NCI-H2081 (cell line): Measurements from ENCODE around the gene PER1.

Source experiments
- DNase-seq, 2 experiments: peaks; one replicate each; lab custom pipeline; 2025; lab: John Stamatoyannopoulos, UW

The PER1 gene

DNA sequence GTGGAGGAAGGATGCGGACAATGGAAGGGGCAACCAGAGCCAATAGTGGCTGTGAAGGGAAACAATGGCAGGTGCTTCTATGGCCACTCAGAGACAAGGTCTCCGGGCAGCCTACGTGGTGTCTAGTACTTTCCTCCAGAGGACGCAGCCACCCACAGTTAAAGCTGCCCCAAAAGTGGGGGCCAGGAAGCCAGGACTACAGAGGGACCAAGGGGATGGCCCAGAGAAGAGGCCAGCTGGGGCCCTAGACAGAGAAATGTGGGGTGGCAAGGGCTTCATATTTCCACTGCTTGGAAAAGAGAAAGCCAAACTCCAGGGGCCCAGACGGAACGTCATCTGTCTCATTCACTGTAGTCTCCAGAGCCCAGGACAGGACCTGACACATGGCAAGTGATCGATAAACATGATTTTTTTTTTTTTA lies 837 bp upstream of the PER1 start:
- DNase-seq: no peak

DNA sequence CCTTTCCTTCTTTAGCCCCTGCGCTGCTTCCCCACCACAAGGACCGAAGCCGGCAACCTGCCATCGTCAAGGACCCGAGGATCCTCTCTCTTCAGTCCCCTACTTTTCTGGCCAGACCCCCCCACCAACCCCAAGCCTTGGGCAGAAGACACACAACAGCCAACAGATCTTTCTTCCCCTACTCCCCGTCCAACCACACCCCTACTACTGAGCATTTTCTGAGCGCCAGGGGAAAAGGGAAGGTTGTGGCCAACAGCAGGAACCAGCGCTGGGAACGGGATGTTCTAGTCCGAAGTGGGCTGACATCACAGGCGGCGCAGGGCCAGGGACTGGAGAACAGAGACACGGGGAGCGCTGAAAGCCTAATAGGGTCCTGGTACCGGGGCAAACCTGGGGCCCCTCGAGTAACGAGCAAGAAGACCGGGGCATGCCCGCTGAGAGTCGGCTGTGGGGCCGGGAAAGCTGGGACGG lies 528 bp downstream of the PER1 start:
- no peak for DNase-seq

- peak; percentile 70 to 78 for DNase-seq
Observed at GRCh38 chr17:8151120-8151640, 1.0 kb downstream of the PER1 start.

- DNase-seq: no peak
Observed at GRCh38 chr17:8150194-8151119, 1.7 kb downstream of the PER1 start.

GRCh38 chr17:8149419-8150193 lies 2.6 kb downstream of the PER1 start:
- DNase-seq: no peak

- DNase-seq: no peak
Observed at GRCh38 chr17:8148560-8148959, 3.6 kb downstream of the PER1 start.

DNA sequence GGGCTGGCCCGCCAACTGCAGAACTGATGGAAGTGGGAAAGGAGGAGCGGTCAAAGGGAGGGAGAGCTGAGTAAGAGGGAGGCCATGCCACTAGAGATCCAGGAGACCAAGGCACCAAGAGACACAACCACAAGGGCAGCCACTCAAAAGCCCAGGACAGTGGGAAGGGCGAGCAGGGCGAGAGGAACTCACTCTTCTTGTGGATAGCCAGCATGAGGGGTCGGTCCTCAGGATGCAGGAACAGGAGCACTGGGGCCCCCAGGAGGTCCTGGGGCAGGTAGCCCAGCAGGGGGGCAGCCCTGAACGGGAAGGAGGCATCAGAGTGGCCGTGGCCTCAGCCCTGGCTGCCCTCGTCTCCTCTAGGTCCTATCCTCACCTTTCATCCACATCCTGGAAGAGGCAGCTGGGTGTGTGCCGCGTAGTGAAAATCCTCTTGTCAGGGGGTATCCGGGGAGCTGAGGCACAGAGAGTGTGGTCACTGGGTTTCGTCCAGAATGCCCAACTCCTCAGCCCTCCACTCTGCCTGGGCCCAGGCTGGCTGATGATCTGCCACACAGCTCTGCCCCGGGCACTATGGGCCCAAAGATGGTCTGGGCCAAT lies 4.3 kb downstream of the PER1 start:
- DNase-seq: no peak

DNA sequence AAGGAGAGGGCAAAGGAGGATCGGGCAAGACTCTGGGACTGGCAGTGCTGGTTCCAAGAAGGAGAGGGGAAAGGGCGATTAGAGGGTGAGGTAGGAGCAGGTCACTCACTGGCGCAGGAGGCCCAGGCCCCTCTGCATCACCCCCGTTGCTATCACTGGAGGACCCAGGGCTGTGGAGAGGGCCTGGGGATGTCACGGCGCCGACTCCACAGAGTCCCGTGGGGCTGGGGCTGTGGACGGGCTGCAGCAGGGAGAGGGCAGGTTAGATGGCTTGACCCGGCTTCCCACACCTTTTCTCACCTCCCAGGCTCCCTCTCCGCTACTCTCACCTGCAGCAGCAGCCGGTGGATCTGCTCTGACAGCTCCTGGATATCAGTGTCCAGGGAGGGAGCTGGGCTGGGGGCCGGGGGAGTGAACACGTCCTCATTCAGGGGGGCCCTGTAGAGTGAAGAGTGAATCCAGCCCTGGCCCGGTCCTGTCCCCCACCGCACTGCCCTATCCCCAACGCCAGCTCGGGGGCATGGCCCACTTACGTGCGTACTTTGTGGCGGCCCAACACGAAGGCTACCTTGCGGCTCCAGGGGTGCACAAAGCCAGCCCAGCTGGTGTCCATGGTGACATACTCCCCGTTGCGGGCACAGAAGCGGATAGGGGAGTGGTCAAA lies 4.9 kb downstream of the PER1 start:
- DNase-seq: no peak

GRCh38 chr17:8146381-8147140 lies 5.6 kb downstream of the PER1 start:
- no peak for DNase-seq

DNA sequence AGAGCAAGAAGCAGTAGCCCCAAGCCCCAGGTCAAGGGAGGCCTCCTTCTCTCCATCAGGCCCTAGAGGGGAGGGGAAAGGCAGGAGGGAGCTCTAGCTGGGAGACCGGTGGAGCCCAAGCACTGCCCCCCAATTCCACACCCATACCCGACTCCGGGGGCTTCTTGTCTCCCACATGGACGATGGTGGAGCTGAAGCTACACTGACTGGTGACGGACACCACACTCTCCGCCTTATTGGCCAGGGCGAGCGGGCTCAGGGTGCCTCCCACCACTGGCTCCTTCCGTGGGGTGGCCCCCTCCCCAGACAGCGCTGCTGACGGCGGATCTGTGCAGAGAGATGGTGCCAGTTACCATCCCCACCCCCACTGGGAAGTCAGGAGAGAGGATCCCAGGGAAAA lies 6.4 kb downstream of the PER1 start:
- DNase-seq: no peak

DNA sequence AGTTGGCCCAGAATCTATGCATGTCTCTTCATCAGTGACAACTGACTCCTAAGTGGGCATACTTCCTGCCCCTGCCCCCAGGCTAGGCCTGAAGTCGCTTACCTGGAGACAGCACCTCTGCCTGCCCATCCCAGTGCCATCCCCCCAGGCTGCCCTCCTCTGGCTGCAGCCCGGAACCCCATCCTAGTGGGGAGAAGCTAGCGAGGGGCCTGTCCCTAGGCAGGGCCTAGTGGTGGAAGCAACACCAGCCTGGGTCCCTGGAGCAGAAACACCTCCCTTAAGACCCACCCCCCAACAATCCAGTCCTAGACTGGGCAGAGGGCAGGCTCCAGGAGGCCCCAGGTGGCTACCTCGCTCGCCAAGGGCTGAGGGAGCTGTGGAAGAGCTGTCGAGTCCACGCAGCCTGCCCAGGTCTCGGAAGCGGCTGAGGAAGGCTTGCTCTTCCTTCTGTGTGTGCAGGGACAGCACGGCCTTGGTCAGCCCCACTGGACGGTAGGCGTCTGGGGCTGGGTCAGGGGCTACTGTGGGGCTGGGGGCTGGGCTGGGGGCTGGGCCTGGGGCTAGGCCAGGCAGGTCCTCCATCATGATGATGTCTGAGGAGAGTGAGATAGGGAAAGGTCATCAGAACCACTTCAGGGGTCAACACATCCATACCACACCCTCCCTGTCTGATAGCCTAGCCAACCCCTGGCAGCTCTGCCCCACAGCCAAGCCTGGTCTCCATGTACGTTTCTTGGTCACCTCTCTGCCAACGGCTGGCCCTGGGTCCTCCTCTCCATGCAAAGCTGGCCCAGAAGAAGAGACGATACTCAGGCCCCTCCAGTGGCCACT lies 7.6 kb downstream of the PER1 start:
- DNase-seq: no peak

DNA sequence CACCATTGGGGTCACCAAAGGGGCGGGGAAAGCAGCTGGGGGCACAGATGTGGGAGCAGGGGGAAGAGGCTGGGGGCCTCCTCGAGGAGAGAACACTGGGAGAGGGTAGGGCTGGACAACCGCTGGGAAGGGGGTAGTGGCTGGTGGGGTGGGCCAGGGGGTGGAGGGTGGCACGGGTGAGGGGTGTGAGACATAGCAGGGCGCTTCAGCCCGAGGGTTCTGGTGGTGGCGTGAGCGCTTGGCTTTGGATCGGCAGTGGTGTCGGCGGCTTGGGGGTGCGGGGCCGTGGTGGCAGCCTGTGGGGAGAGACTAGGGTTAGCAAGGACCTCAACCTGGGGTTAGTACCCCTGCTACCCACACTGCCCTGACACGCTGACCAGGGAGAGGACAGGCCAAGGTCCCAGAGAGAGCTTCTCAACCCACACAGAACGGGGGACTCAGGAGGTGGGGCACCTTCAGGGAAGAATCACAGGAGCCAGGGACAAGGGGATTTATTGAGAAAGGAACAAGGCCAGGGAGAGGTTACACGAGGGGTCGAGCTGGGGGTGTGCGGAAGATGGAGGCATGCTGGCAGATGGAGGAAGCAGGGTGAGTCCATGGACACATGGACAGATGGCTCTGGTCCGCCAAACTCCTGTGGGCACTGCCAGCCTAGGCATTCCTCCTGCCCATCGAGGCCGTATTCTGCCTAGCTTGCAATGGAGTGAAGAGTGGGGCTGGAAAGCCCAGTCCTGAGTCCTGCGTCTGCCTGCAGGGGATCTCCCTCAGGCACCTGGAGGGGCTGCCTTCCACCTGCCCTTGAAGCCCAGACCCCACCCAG lies 8.4 kb downstream of the PER1 start:
- DNase-seq: no peak

DNA sequence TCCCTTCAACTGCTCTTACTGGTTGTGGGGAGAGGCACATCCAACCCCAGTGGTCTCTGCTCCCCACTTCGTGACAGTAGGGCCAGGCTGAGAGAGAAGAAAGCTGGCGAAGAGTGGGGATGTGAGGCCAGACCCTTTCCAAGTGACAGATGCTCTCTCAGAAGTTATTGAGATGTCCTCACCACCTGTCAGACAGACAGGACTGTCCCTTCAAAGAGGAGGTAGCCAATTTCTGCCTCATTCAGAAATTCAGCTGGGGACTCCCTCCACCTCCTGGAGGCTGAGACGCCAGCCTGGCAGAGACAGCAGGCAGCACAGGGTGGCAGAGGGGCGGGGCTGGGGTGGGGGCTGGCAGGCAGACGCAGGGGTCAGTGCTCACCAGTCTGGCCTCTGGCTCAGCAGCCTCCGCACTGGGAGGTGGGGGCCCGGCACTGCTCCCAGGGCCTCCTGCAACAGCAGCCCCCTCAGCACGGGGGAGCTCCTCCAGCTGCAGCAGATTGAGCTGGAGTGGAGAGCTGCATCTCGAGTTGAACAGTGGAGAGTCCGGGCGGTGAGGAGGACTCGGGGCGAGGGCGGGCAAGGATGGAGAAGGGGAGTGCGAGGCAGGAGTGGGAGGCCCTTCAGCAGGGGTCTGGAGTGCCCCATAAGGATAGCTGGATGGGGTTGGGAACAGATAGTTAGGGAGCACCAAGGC lies 9.2 kb downstream of the PER1 start:
- no peak for DNase-seq

DNA sequence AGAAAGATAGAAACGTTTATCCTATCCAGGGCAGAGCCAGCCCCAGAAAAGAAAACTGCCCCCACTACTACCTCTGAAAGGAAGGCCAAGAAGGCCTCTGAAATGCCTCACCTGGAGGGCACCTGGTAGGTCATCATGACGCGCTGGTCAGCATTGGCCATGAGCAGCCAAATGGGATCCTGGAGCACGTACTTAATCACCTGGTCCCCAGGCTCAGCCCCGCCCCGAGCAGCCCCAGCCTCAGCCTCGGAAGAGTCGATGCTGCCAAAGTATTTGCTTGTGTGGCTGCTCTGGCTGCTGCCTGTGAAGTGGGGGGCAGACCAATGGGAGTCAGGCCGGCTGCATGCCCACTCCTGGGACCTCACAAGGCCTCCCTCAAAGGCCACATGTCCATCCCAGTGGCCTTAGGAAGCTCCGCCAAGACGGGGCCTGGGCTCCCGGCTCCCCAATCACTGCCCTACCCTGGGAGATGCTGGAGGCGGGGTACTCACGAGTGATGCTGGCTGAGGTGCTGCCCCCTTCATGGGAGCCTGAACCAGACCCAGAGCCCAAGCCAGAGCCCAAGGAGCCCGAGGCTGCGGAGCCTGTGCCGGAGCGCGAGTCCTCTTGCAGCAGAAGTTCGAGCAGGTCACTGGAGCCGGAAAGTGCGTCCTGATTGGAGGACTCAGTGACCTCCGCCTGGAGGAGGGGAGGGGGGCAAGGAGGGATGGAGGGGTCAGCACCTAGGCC lies 9.9 kb downstream of the PER1 start:
- no peak for DNase-seq

- no peak for DNase-seq
Observed at GRCh38 chr17:8141741-8142140, 10.5 kb downstream of the PER1 start.

- no peak for DNase-seq
Observed at GRCh38 chr17:8141045-8141444, 11.2 kb downstream of the PER1 start.

- no peak for DNase-seq
Observed at GRCh38 chr17:8140065-8141029, 11.9 kb downstream of the PER1 start.
